Amygdala (tissue), 56 donors: Measurements from ENCODE around the gene GAL3ST1.
"Not testable (repeated sequence)": the region's sequence is repeated elsewhere in the genome, so short reads cannot be mapped to it uniquely, and the experiment has no call there.

ENCODE experiments used
- DNase-seq, 56 donors: peaks; one replicate each; lab custom pipeline; 2025; lab: John Stamatoyannopoulos, UW

The GAL3ST1 gene

DNA sequence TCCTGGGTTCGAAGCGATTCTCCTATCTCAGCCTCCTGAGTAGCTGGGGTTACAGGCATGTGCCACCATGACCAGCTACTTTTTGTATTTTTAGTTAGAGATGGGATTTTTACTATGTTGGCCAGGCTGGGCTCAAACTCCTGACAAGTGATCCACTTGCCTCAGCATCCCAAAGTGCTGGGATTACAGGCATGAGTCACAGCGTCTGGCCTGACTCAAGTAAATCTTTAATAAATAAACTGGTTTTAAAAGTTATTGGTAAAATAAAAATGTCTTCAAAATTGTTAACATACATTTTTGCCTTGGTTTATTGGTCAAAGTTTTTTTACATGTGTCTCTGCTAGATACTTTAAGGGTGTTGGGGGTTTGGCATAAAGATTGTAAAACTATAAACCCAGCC lies 24.5 kb upstream of the GAL3ST1 start:
- no peak for DNase-seq

DNA sequence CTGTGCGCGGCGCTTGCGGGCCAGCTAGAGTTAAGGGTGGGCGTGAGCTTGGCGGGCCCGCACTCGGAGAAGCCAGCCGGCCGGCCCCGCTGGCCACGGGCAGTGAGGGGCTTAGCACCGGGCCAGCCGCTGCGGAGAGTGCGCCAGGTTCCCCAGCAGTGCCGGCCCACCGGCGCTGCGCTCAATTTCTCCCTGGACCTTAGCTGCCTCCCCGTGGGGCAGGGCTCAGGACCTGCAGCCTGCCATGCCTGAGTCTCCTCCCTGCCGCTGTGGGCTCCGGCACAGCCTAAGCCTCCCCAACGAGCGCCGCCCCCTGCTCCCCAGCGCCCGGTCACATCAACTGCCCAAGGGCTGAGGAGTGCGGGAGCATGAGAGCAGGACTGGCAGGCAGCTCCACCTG lies 22.4 kb upstream of the GAL3ST1 start:
- DNase-seq: no peak

DNA sequence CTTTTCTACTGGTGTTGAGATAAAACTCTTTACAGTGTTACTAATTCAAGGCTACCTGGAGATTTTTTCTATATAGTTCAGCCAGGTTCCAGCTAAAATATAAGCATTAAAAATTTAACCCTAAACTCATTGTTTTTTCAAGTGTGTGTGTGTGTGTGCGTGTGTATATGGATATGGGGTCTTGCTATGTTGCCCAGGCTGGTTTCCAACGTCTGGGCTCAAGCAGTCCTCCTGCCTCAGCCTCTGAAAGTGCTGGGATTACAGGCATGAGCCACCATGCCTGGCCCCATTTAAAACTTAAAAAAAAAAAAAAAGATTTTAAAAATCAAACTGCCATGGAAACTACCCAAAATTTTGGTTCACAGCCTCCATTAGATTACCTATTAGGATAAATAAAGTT lies 21.7 kb upstream of the GAL3ST1 start:
- DNase-seq: no peak

DNA sequence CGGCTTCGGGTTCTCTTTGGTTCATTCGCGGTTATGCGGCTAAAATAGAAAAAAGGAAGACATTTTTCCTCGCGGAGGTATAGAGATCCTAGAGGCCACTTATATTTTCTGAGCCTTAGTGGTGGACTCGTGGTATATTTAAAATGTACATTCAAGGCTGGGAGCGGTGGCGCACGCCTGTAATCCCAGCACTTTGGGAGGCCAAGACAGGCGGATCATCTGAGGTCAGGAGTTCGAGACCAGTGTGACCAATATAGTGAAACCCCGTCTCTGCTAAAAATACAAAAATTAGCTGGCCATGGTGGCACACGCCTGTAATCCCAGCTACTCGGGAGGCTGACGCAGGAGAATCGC lies 17.9 kb upstream of the GAL3ST1 start:
- DNase-seq: not testable (repeated sequence)

DNA sequence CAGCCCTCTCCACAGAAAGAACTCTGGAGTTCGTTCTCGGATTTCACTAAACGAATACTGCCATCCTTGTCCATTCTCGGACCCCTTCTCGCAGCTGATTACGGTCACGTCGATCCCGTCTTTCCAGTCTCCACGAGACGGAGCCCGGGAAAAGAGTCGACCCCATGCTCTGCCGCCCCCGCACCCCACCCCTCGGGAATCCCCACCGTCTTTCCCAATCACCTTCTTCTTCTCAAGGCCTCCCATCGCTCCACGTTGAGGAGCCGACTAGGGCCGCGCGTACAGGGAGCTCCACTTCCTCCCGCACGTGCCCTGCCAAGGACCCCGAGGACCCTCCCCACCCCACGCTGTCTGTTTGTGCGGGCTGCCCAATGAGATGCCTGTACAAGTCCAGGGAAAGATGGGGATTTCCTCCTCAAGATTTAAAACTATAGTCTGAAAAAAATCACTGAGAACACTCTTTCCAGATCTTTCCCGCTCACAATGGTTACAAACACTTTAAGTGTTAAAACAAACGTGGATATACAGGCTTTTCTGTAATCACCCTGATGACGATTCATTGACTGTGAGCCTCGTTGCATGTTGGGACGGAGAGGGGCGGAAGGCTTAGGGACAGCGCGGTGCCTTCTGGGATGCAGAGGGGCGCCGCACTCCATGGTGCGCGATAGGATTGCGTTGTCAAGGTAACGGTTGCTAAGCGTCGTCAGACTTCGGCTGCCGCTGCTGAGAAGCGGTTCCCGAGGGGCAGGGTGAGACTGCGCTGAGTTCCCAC lies 17.3 kb upstream of the GAL3ST1 start, which contains the start of gene PES1:
Gene PES1 (minus strand): TSS at position 323 of the 772 bp plus-strand sequence. CDS start 77 bp downstream, at position 246.
- DNase-seq: peak; percentile 39 to 97 (median 91)

DNA sequence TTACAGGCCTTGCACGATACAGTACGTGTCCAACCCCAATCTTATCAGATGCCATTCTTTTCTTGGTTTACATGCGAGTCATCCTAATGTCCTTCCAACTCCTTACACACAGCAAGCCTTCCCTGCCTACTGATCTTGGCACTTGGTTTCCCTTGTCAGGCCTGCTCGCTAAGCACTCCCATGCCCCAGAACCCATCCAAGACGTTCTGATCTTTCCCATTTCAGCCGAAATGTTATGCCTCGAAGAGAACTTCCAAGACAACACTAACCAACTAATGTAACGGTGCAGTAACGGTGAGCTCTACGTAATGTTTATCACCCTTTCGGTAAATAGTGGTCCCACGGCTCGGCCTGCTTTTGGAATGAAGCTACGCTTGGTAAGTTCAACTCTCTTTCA lies 16.7 kb upstream of the GAL3ST1 start:
- no peak for DNase-seq

DNA sequence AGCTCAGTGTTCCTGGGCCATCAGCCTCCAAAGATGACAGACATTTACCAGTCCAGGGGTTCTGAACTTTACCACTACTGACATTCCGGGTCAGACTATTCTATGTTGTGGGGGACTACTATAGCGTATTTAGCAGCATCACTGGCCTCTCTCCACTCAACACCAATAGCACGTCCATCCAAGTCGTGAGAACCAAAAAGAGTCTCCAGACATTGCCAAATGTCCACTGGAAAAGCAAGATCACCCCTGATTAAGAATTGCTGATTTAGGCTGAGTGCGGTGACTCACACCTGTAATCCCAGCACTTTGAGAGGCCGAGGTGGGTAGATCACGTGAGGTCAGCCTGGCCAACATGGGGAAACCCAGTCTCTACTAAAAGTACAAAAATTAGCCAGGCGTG lies 11.9 kb upstream of the GAL3ST1 start:
- DNase-seq: no peak

DNA sequence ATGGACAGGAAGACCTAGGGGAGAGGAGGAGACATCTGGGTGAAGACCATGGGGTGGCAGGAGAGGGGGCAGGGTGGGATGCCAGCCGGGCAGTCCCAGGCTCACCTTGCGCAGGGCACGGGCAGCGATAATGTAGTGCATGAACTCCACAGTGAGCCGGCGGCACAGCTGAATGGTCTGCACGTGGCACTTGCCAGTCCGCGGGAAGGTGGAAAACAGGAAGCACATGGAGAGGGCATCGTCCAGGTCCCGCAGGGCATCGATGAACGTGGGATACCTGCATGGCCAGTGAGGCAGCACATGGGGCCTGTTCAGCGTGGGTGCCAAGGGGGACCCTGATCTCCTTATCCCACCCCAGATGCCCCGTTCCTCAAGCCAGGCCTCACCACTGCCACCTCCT lies 10.0 kb upstream of the GAL3ST1 start:
- no peak for DNase-seq

DNA sequence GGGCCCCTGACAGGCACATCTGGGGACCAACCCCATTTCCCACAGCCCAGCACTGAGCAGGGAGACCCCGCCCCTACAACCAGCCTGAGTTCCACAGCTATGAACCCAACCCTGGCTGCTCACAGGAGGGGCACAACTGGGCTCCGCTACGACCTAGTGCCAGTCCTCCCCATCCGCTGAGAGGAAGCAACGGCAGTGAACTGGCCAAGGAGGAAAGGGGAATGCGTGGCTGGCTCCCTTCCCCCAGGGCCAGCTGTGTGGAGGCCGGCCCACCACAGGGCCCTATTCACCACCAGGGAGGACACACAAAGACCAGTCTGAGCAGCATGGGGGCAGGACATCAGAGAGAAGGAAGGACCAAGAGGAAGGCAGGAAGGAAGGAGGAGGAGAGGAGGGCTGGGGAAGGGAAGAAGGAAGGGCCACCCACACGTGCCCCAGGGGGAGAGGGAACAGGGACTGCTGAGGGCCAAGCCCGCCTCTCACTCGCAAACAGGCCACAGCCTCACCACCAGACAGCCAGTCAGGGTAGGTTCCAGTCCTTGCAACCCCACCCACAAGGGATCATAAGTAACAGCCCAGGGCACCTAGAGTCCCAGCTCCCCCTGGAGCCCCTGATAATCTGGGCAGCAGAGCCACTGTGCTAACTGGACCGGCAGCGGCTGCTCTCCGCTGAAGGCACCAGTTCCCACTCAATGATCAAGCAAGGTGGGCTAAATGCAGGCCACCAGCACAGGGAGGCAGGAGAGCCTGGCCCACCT lies 8.5 kb upstream of the GAL3ST1 start:
- DNase-seq: peak in 40 of 56 donors; percentile 7 to 74 (median 42)

DNA sequence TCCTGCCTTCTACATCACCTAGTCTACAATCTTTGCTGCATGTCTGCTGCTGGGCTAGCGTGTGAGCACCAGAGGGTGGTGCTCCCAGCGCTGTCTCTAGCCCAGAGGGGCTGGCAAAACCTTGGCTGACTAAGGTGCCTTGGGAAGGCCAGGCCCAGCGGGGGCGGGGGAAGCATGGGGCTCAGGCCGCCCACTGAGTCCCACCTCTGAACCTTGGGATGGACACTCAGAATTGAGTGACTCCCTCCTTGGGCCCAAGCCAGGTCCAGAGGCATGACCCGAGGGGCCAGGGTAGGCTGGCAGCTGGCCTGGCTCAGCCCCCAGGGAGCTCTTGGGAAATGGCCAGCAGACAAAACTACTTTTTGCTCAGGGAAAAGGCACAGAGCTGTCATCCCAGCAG lies 7.6 kb upstream of the GAL3ST1 start:
- DNase-seq: peak in 1 of 56 donors; percentile 30

DNA sequence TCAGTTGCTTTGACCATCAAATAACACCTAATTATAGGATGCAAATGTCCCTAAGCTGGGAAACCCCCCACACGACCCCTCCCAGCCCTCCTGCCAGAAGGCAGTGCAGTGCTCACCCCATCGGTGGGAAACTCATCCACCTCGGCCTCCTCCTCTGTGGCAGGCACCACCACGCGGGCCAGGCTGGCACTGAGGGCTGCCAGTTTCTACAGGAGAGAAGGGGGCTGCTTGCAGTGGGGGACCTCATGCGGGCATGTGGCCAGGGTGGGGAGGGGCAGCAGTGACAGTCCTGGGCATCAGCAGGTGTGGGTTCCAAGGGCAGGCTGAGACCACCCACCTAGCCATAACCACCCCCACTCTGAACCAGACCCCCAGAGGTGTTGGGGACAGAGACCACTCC lies 6.4 kb upstream of the GAL3ST1 start:
- DNase-seq: no peak

DNA sequence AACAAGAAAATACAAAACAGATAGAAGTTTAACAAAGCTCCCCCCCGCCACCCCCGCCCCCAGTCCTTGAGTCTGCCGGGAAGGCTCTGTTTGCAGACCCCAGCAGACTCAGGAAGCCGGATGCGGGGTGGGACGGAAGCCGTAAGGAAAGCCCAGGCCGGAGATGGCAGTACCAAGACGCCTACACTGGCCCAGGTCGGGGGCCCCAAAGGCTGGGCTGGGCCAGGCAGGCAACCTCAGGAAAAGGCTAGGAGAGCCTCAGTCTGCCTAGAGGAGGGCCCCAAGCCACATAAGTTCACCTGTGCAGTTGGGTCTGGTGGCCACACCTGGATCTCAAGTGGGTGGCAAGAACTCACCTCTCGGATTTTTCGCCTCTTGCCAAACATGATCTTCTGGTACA lies 4.0 kb upstream of the GAL3ST1 start:
- DNase-seq: no peak

DNA sequence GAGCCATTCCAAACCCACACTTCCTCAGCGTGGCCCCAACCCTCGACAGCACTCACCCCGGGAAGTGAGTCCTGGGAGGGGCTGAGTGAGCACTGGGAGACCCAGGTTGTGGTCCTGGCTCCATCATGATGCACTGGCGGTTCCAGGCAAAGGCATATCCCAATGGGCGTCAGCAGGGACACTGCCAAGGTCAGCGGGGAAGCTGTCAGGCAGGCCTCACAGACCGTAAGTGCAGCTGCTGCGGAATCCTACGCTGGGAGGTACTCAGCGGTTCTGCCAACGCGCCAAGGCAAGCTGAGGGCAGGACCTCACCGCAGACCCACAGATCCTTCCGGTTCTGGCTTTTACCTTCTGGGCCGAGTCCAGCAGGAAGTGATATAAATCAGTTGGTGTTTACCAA lies 1.4 kb upstream of the GAL3ST1 start:
- peak in 1 of 56 donors; percentile 19 for DNase-seq

DNA sequence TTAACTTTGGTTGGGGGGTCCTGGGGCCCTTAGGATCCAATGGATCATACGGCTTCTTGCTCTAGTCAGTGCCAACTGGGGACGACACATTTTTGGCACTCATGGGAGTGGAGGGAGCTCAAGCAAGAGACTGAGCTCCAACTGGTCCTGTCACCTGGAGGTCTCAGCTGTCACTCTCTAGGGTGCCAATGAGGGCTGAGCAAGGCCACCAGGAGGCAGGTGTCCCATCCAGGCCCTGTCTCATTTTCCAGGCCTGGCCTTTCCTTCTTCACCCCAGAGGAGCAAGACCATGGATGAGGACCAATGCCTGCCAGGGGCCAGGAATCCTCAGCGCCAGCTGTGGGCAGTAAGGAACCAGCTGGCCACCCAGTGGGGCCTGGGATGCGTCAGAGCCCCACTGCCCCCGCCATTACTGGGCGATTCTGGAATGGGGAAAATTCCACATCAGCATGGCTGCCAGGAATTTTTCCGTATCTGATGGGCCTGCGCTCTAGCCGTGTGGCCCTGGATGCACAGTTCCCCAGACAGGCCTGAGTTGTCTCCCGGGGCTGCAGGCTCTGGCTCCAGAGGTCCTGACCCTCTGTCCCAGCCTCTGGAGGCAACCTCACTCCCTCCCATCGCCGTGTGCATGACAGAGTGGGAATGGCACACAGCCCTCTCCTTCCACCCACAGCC lies 669 bp upstream of the GAL3ST1 start:
- DNase-seq: peak in 33 of 56 donors; percentile 28 to 83 (median 58)

DNA sequence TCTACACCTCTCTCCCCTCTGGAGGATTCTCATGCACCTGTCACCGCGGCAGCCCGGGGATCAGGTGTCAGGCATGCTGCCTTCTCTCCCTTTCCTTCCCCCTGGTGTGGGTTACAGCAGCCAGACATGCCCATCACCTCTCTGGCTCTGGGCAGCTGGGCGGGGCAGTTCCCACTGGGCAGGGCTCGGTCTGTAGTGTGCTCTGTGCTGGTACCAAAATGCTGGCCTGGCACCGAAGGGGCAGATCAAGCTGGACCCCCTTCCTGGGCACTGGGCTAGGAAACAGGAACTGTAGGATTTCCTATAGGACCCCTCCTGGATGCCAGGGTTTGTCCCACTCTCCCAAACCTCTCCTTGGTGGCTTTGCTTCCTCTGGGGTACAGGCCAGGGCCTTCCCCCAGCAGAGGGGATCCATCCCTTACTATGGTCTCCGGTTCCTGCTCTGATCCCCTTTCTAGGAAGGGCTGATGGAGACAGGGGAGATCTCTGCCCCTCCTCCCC lies 821 bp downstream of the GAL3ST1 start:
- DNase-seq: peak in 13 of 56 donors; percentile 4 to 48 (median 21)

DNA sequence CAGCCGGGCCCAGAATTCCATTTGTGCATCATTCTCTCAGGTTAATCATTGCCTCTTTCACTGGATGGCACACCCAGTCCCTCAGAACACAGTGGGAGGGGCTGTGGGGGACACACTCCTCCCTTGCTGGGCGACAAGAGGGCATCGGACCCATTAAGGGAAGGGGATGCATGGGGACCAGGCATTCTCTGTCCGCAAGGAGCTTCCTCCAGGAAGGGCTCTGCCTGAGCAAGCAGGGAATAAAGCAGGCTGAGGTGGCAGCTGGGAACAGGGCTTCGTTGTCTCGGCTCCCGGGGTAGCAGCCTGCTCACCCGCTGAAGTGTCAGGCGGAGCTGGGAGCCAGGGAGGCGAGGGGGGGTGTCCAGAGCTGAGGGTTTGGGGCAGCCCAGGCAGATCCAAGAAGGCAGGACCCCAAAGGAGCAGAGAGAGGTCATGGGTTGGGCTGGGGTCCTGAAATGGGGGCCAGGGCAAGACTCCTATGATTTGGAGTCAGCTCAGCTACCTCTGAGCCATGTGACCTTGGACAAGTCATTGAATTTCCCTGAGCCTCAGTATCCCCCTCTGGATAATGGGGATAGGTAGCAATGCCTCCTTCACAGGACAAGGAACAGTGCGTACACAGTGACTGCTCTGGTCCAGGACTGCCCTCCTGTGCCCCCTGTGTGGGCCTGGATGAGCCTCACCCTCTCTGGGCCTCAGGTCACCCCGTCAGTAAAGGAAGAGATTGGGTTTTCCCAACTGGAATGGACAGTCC lies 1.4 kb downstream of the GAL3ST1 start:
- peak in 46 of 56 donors; percentile 7 to 76 (median 44) for DNase-seq

DNA sequence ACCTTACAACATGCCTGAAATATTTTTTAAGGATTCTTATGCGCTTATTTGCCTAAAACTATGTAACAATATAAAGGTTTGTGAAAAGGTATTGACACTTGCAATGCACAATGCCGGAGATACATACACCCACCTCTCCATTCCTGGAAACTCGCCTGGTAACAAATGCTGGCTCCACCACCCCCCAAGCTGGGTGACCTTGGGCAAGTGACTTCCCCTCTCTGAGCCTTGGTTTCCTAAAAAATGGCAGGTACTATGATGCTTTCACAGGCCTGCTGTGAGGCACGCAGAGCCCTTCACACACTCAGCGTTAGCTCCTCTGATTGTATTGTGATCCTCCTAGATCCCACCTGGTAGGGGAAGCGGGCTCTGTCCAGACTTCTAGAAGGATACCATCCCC lies 2.3 kb downstream of the GAL3ST1 start:
- no peak for DNase-seq

DNA sequence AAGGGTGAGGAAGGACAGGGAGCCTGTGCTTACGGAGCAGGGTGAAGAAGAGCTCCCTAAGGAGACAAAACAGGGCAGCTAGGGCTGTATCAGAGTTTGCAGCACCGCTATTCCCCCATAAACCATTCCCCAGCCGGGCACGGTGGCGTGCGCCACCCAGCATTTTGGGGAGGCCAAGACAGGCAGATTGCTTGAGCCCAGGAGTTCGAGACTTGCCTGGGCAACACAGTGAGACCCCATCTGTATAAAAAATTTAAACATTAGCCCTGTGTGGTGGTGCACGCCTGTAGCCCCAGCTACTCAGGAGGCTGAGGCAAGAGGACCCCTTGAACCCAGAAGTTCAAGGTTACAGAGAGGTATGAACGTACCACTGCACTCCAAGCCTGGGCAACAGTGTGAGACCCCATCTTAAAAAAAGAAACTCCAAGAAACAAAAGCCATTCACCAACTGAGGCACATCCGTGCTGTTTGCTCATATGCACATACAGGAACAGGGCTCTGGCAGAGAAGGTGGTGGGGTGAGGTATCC lies 4.7 kb downstream of the GAL3ST1 start:
- DNase-seq: no peak

DNA sequence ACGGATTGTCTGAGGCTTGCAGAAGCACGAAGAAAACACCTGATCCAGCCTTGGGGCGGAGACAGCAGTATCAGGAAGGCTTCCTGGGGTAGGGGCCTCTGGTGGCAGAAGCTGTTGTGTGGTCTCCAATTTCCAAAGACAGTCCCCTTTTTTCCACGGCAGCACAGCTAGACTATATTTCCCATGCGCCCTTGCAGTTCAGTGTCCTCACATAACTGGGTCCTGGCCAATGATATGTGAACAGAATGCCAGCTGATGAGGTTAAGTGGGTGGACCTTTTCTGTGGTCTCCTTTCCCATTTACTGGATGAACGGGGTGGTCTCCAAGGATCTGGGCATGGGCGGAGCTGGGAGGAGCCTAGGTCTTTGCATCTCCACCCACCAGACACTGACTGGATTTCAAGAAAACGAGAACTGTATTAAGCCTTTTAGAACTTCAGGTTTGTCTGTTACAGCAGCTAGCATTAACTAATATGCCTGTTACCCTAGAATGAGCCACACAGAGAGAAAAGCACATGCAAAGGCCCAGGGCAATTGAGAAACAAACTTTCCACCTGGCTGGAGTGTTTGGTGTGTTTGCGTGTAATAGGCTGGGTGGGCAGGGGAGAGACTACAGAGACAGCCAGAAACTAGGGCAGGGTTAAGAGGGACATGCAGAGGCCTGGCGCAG lies 6.2 kb downstream of the GAL3ST1 start:
- DNase-seq: no peak

DNA sequence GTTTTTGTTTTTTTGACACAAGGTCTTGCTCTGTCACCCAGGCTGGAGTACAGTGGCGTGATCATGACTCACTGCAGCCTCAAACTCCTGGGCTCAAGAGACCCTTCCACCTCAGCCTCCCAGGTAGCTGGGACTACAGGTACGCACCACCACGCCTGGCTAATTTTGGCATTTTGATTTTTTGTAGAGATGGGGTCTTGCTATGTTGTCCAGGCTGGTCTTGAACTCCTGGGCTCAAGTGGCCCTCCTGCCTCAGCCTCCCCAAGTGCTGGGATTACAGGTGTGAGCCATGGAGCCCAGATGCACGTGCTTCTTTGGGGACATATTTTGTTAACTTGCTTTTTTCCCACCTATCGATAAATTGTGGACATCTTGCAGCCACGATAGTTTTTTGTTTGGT lies 7.2 kb downstream of the GAL3ST1 start:
- DNase-seq: not testable (repeated sequence)
